ENCODE measurements around the gene DZIP1L.
"Not testable (repeated sequence)": the region's sequence is repeated elsewhere in the genome, so short reads cannot be mapped to it uniquely, and the experiment has no call there.

DZIP1L gene

GRCh38 chr3:138113326-138113725 lies 2.1 kb downstream of the DZIP1L start:
- peak; percentile 47 for DNase-seq

- no peak for DNase-seq
These were observed 3.0 kb downstream of the DZIP1L start for GRCh38 chr3:138112362-138112761.

GRCh38 chr3:138105598-138105997 lies 9.8 kb downstream of the DZIP1L start:
- DNase-seq: no peak

GRCh38 chr3:138103466-138103865 lies 11.9 kb downstream of the DZIP1L start:
- DNase-seq: no peak

GRCh38 chr3:138101351-138101940 lies 14.0 kb downstream of the DZIP1L start:
- peak; percentile 10 for DNase-seq

- DNase-seq: no peak
These were observed 16.0 kb downstream of the DZIP1L start for GRCh38 chr3:138099417-138099816.

GRCh38 chr3:138097192-138098172 lies 17.9 kb downstream of the DZIP1L start:
- peak; percentile 22 for DNase-seq

GRCh38 chr3:138093721-138094120 lies 21.7 kb downstream of the DZIP1L start:
- no peak for DNase-seq

- no peak for DNase-seq
These were observed 23.4 kb downstream of the DZIP1L start for GRCh38 chr3:138092023-138092422.

GRCh38 chr3:138089091-138089490 lies 26.3 kb downstream of the DZIP1L start:
- no peak for DNase-seq

- not testable (repeated sequence) for DNase-seq
These were observed 29.7 kb downstream of the DZIP1L start for GRCh38 chr3:138085745-138086144.

- DNase-seq: no peak
These were observed 31.2 kb downstream of the DZIP1L start for GRCh38 chr3:138084196-138084595.

- DNase-seq: no peak
These were observed 32.4 kb downstream of the DZIP1L start for GRCh38 chr3:138082992-138083386.

GRCh38 chr3:138082085-138082991 lies 33.1 kb downstream of the DZIP1L start:
- peak; percentile 91 for DNase-seq

GRCh38 chr3:138081371-138082084 lies 33.9 kb downstream of the DZIP1L start:
- DNase-seq: peak; percentile 29

GRCh38 chr3:138079901-138080300 lies 35.5 kb downstream of the DZIP1L start:
- DNase-seq: no peak

- DNase-seq: peak; percentile 43
These were observed 36.5 kb downstream of the DZIP1L start for GRCh38 chr3:138078901-138079344.

GRCh38 chr3:138078096-138078495 lies 37.3 kb downstream of the DZIP1L start:
- no peak for DNase-seq

GRCh38 chr3:138072796-138073195 lies 42.6 kb downstream of the DZIP1L start:
- DNase-seq: no peak

- DNase-seq: no peak
These were observed 45.4 kb downstream of the DZIP1L start for GRCh38 chr3:138070006-138070405.

- peak; percentile 77 for DNase-seq
These were observed 46.7 kb downstream of the DZIP1L start for GRCh38 chr3:138068579-138069174.

GRCh38 chr3:138068046-138068445 lies 47.4 kb downstream of the DZIP1L start:
- no peak for DNase-seq
